Testis (tissue), 3 donors: ENCODE data around the gene PREPL. TPM values are rescaled to one million over a fixed set of nuclear protein-coding genes. Genes with fewer than 3 reads are reported as not detected.

Experiments
- DNase-seq: peaks from one replicate; pipeline ENCODE4 v3.0.0-alpha.2; 2019
- H3K27ac ChIP-seq, 2 donors: fragments of 200-600 bp; sonication (generic); one replicate each; pipeline ENCODE4 v1.5.1; 2019
- H3K27me3 ChIP-seq: fragments of 200-600 bp; sonication (generic); one replicate; pipeline ENCODE4 v1.5.1; 2019
- H3K36me3 ChIP-seq: fragments of 200-600 bp; sonication (generic); one replicate; pipeline ENCODE4 v1.5.1; 2017; ENCODE audit warnings: low read depth; ENCODE audit errors: missing control alignments
- H3K4me1 ChIP-seq: fragments of 200-600 bp; sonication (generic); one replicate; pipeline ENCODE4 v1.5.1; 2019
- H3K4me3 ChIP-seq, 2 donors: fragments of 200-600 bp; sonication (generic); one replicate each; pipeline ENCODE4 v1.5.1; 2017 to 2019
- H3K9me3 ChIP-seq: fragments of 200-600 bp; sonication (generic); one replicate; pipeline ENCODE4 v1.5.1; 2017
- CTCF ChIP-seq, 3 experiments: fragments of 450-650 bp in 2 of 3; fragments of 200-600 bp in 1 of 3; sonication (generic) in 1 of 3; IDR thresholded peaks; one replicate each; pipeline ENCODE4 v1.5.1; 2016 to 2019; ENCODE audit warnings: antibody characterized with exemption in 3 of 3, mild to moderate bottlenecking in 2 of 3, moderate library complexity in 1 of 3
- POLR2A ChIP-seq: fragments of 450-650 bp; IDR thresholded peaks from one replicate; pipeline ENCODE4 v1.6.1; 2017; ENCODE audit warnings: antibody characterized with exemption, mild to moderate bottlenecking, moderate library complexity
- WGBS, 2 donors: methylation state at CpG; one replicate each; pipeline ENCODE4 v1.1.5; 2018; 5-methylcytosine and 5-hydroxymethylcytosine counted together
- intact Hi-C: fragments of 100-400 bp; cut with DNase I; formaldehyde crosslinking; loops from one replicate; pipeline ENCODE4 v1.15.1; 2023; ENCODE audit warnings: low total_unique reads
- polyA plus RNA-seq: library from polyadenylated mRNA; stranded (reverse); fragments of 350-450 nt; fragmentation: Illumina TruSeq; extraction: RNeasy Lipid Tissue Mini Kit (QIAGEN cat#74804); gene quantifications from one replicate; pipeline ENCODE4 v1.2.3, GENCODE V29; 2014; ENCODE audit warnings: low read depth, low replicate concordance; ENCODE audit not compliant: insufficient read depth
- total RNA-seq, 2 donors: library from RNA; depleted of rRNA; stranded (reverse); fragments of >200 nt; gene quantifications; one replicate each; pipeline ENCODE4 v1.2.3, GENCODE V29; 2016

The PREPL gene
- total and polyA plus RNA-seq, 3 donors from 2014 or later, result 47.8 to 65.3 (median 59.6) TPM

GRCh38 chr2:44295113-44295512 lies 66.2 kb downstream of the PREPL start:
- no peak for DNase-seq
- H3K27me3 ChIP-seq, result no peaks in the 10 kb centered on the region
- no peaks in the 10 kb centered on the region for H3K4me1 ChIP-seq
- TF ChIP-seq CTCF (IDR thresholded peaks at IDR 0.05), result no peak
- intact Hi-C loops, result no loop called here
- H3K4me3 ChIP-seq, result no peak overlapping the region
- 71 to 73% methylated on average over 5 of the region's 5 CpGs for WGBS, 2 donors
- no peak overlapping the region for H3K27ac ChIP-seq
- no peaks in the 10 kb centered on the region for H3K9me3 ChIP-seq
- no peaks in the 10 kb centered on the region for H3K36me3 ChIP-seq

- DNase-seq, result peak; percentile 65
- Histone ChIP-seq H3K27ac (no peak overlapping the region), H3K36me3 (no peaks in the 10 kb centered on the region), H3K27me3 (no peaks in the 10 kb centered on the region), H3K9me3 (no peaks in the 10 kb centered on the region), H3K4me1 (no peaks in the 10 kb centered on the region), H3K4me3 (no peak overlapping the region)
- intact Hi-C loops, result no loop called here
- TF ChIP-seq POLR2A (no peak), CTCF (IDR thresholded peaks at IDR 0.05) (peak in 2 of 3 experiments; percentile 25 to 29)
- WGBS, 2 donors, result 44 to 52% methylated on average over 8 of the region's 8 CpGs
These were observed 69.7 kb downstream of the PREPL start for GRCh38 chr2:44291281-44292248.

GRCh38 chr2:44290261-44290660 lies 71.0 kb downstream of the PREPL start:
- no peaks in the 10 kb centered on the region for H3K27me3 ChIP-seq
- no peak overlapping the region for H3K4me3 ChIP-seq
- no peak for DNase-seq
- H3K9me3 ChIP-seq, result no peaks in the 10 kb centered on the region
- intact Hi-C loops, result no loop called here
- H3K4me1 ChIP-seq, result no peaks in the 10 kb centered on the region
- H3K36me3 ChIP-seq, result no peaks in the 10 kb centered on the region
- 90 to 94% methylated on average over 4 of the region's 4 CpGs for WGBS, 2 donors
- no peak overlapping the region for H3K27ac ChIP-seq
- TF ChIP-seq CTCF (IDR thresholded peaks at IDR 0.05) (no peak), POLR2A (no peak)

GRCh38 chr2:44286884-44287638 lies 74.2 kb downstream of the PREPL start:
- Histone ChIP-seq H3K36me3 (no peaks in the 10 kb centered on the region), H3K4me3 (no peak overlapping the region), H3K27me3 (no peaks in the 10 kb centered on the region), H3K4me1 (no peaks in the 10 kb centered on the region), H3K9me3 (no peaks in the 10 kb centered on the region), H3K27ac (no peak overlapping the region)
- TF ChIP-seq CTCF (IDR thresholded peaks at IDR 0.05), result no peak
- TF ChIP-seq POLR2A, result no peak
- DNase-seq, result no peak
- 87 to 91% methylated on average over 6 of the region's 6 CpGs for WGBS, 2 donors
- intact Hi-C loops, result no loop called here
